Measurements from ENCODE around the gene GALR3. TPM values are rescaled to one million over a fixed set of nuclear protein-coding genes. Genes with fewer than 3 reads are reported as not detected.

Gene GALR3, protein sequence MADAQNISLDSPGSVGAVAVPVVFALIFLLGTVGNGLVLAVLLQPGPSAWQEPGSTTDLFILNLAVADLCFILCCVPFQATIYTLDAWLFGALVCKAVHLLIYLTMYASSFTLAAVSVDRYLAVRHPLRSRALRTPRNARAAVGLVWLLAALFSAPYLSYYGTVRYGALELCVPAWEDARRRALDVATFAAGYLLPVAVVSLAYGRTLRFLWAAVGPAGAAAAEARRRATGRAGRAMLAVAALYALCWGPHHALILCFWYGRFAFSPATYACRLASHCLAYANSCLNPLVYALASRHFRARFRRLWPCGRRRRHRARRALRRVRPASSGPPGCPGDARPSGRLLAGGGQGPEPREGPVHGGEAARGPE
- not detected for total RNA-seq

- intact Hi-C loops (cut with DNase I), result loop anchor here (2.0 kb wide), 1 partner anchor 141 kb away; no protein-coding TSS in a partner anchor
- DNase-seq (ENCODE audit: extremely low spot score in 2 of 2), result no peak
- Histone ChIP-seq H3K27me3 (no peaks in the 10 kb centered on the region), H3K4me1 (peaks cover 14% of the 10 kb centered on the region), H3K27ac (no peak within 1 kb of the TSS), H3K4me3 (no peak within 1 kb of the TSS), H3K36me3 (no peaks in the 10 kb centered on the region), H3K9me3 (no peaks in the 10 kb centered on the region)
- TF ChIP-seq, protein P1, sequence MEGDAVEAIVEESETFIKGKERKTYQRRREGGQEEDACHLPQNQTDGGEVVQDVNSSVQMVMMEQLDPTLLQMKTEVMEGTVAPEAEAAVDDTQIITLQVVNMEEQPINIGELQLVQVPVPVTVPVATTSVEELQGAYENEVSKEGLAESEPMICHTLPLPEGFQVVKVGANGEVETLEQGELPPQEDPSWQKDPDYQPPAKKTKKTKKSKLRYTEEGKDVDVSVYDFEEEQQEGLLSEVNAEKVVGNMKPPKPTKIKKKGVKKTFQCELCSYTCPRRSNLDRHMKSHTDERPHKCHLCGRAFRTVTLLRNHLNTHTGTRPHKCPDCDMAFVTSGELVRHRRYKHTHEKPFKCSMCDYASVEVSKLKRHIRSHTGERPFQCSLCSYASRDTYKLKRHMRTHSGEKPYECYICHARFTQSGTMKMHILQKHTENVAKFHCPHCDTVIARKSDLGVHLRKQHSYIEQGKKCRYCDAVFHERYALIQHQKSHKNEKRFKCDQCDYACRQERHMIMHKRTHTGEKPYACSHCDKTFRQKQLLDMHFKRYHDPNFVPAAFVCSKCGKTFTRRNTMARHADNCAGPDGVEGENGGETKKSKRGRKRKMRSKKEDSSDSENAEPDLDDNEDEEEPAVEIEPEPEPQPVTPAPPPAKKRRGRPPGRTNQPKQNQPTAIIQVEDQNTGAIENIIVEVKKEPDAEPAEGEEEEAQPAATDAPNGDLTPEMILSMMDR (IDR thresholded peaks at IDR 0.05), result no peak
Measured at GRCh38 chr22:37823134-37823985, at the start of gene GALR3. TSS of gene GALR3 (plus strand) at chr22:37823382. CDS start at chr22:37823407, 25 bp downstream.

- Histone ChIP-seq H3K4me1 (peaks cover 9% of the 10 kb centered on the region), H3K9me3 (no peaks in the 10 kb centered on the region), H3K27me3 (no peaks in the 10 kb centered on the region), H3K27ac (no peak overlapping the region), H3K4me3 (no peak overlapping the region), H3K36me3 (peaks cover 0 to 26% of the 10 kb centered on the region in 2 donors)
- intact Hi-C loops (cut with DNase I), result no loop called here
- DNase-seq (ENCODE audit: extremely low spot score in 2 of 2), result no peak
- no peak for TF ChIP-seq POLR2A (IDR thresholded peaks at IDR 0.05)
- TF ChIP-seq, protein P1 (IDR thresholded peaks at IDR 0.05), result no peak
- TF ChIP-seq POLR2AphosphoS5 (IDR thresholded peaks at IDR 0.05; ENCODE audit: insufficient read depth in 1 of 2, low read depth in 1 of 2), result no peak
Measured at GRCh38 chr22:37774728-37775127, 48.5 kb upstream of the GALR3 start.

DNA sequence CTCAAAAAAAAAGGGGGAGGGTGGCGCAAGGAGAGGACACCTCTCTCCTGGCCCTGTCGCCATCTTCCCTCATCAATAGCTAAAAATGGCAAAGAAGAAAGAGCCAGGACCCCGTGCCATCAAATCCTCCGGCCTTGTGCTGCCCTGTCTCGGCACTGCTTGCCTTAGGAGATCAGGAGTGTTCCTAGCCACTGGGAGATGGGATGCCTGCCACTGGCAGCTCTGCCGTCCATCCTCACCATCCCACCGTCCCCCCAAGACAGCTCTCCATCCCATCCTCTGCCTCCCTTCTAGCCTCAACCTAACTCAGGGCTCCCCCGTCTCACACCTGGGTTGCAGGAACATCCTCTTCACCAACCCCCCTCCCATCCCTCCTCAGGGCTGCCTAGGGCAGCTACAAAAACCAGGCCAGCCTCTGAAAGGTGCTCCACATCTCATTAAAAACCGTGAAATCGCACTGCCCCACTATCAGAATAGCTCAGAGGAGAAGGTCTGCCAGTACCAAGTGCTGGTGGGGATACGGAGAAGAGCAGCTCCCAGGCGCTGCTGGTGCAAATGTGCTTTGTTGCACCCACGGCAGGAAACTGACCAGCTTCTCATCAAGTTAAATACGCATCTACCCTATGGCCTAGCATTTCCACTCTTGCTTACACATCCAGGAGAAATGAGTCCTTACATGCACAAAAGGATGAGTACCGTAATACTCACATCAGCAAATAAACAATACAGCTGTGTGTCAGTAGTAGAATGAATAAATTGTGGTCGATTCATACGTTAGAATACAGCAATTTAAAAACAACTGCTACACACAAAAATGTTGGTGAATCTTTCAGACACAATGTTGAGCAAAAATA, 47.2 kb upstream of the GALR3 start:
- TF ChIP-seq POLR2A (IDR thresholded peaks at IDR 0.05), result no peak
- no peak for TF ChIP-seq POLR2AphosphoS5 (IDR thresholded peaks at IDR 0.05; ENCODE audit: insufficient read depth in 1 of 2, low read depth in 1 of 2)
- TF ChIP-seq, protein P1 (IDR thresholded peaks at IDR 0.05), result no peak
- Histone ChIP-seq H3K27ac (peak overlapping the region; percentile 11), H3K27me3 (no peaks in the 10 kb centered on the region), H3K36me3 (peaks cover 0 to 20% of the 10 kb centered on the region in 2 donors), H3K4me1 (peaks cover 9% of the 10 kb centered on the region), H3K9me3 (no peaks in the 10 kb centered on the region), H3K4me3 (no peak overlapping the region)
- DNase-seq (ENCODE audit: extremely low spot score in 2 of 2), result no peak
- intact Hi-C loops (cut with DNase I), result no loop called here

GRCh38 chr22:37776639-37777005, 46.6 kb upstream of the GALR3 start:
- Histone ChIP-seq H3K4me1 (peaks cover 13% of the 10 kb centered on the region), H3K9me3 (no peaks in the 10 kb centered on the region), H3K4me3 (no peak overlapping the region), H3K27me3 (no peaks in the 10 kb centered on the region), H3K36me3 (peaks cover 0 to 15% of the 10 kb centered on the region in 2 donors), H3K27ac (peak overlapping the region; percentile 11)
- intact Hi-C loops (cut with DNase I), result no loop called here
- TF ChIP-seq POLR2A (IDR thresholded peaks at IDR 0.05), result no peak
- TF ChIP-seq, protein P1 (IDR thresholded peaks at IDR 0.05), result no peak
- no peak for TF ChIP-seq POLR2AphosphoS5 (IDR thresholded peaks at IDR 0.05; ENCODE audit: insufficient read depth in 1 of 2, low read depth in 1 of 2)
- no peak for DNase-seq (ENCODE audit: extremely low spot score in 2 of 2)
